CD4-positive, alpha-beta T cell treated with Interferon alpha-2 for 1 hour (primary cell): ENCODE results near the gene DGKQ.

Source experiments
- DNase-seq, 2 donors: peaks; one replicate each; pipeline ENCODE4 v3.0.0-alpha.2; 2020 to 2022

Gene DGKQ

DNA sequence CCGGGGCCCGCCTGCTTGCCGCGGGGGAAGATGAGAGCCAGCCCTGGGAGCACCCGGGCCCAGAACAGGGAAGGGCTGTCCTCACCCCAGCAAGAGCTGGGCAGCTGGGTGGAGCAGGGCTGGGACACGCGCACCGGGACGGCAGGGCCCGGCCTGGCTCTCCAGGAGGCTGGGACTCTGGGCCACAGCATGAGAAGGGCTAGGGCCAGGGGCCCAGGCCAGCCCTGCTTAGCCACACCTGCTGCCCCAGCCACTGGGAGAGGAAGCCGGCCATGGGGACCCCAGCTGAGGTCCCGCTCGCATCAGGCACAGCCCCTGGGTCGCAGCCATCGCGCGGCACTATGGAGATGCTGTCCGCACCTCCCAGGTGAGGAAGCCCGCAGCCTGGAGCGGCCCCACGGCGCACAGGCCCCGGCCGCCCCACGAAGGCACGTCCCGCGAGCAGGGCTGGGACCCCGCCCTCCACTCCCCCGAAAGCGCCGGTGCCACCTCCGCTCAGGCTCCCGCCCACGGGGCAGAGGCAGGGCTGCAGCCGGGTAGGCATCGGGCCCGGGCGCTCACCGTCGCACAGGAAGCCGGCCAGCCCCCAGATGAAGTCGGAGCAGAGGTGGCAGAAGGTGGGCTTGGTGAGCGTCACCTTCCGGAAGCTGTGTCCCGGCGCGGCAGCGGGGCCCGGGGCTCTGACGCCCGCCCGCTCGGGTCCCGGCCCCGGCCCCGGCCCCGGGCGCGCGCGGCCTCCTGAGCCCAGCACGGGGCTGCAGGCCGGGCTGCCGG is 531 bp downstream of the DGKQ start:
- DNase-seq, result peak; percentile 43 to 68

- DNase-seq, result no peak
Measured at GRCh38 chr4:971666-972500, 1.5 kb downstream of the DGKQ start.

DNA sequence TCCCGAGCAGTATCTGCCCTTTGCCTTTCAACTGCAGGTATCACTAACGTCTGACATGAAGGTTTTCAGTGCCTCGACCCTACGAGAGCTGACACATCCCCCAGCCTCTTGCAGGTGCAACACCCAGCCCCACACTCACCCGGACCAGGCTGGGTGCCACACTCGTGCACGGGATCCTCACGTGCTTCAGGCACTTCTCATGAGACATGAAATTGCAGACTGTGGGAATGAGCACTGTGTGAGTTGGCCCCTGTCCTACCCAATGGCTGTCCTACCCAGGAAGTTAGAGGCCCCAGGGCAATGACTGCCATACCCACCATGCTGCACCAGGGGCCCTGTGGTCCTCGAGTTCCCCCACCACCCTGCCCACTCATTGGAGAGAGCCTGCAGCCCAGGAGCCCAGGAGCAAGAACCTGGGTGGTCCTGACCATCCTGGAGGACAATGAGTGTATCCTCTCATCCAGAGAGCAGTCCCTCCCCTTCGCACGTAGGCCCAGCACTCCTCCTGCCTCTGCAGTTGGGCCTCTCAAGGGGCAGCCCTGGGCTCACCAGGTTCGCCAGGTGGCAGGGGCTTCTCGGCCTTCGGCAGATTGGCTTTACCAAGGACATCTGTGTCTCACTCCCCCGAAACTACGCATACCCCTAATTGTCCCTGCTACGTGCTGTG is 2.4 kb downstream of the DGKQ start:
- no peak for DNase-seq

- peak; percentile 63 to 78 for DNase-seq
Measured at GRCh38 chr4:970046-970745, 3.2 kb downstream of the DGKQ start.

DNA sequence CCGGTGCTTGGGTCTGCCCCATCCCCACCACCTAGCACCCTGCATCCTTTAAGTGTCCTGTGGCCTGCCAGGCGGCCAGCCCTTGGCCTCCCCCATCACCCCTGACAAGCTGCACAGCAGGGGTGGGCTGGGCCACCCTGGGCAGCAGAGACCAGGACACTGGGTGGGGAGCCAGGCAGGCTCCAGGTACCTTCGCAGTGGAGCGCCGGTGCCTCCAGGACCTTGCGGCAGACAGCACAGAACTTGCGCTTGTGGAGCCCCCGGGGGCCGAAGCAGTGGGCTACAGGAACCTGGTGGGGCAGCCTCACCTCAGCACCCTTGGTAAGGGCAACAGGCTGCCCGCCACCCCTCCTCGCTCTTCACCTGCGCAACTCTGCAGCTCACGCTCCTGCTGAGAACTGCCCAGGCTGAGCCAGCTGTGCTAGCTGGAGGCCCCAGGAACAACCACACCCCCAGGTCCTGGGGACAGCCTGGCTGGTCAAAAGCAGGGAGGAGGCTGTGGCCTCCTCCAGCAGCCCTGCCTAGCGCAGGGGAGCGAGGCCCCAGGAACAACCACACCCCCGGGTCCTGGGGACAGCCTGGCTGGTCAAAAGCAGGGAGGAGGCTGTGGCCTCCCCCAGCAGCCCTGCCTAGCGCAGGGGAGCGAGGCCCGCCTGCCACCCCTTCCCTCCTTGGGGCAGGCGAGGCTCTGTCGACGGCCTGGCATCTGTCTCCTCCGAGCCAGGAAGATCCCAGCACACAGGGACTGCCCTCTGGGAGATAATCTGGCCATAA is 4.6 kb downstream of the DGKQ start:
- no peak for DNase-seq

DNA sequence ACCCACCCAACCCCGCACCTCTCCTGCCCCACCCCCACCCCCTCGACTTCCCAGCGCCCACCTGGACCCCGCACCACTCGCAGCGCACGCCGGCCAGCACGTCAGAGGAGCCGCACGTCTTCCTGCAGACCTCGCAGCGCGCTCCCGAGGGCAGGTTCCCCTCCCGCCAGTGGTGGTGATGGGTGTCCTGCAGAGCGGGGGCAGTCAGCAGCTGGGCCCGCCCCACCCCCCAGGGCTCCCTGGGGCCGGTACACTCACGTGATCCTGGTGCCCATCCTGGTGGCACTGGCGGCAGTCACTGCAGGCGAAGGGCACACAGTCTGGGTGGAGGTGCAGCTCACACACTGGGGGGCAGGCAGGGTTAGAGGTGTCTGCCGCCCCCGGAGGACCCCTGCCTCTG is 5.1 kb downstream of the DGKQ start:
- no peak for DNase-seq

DNA sequence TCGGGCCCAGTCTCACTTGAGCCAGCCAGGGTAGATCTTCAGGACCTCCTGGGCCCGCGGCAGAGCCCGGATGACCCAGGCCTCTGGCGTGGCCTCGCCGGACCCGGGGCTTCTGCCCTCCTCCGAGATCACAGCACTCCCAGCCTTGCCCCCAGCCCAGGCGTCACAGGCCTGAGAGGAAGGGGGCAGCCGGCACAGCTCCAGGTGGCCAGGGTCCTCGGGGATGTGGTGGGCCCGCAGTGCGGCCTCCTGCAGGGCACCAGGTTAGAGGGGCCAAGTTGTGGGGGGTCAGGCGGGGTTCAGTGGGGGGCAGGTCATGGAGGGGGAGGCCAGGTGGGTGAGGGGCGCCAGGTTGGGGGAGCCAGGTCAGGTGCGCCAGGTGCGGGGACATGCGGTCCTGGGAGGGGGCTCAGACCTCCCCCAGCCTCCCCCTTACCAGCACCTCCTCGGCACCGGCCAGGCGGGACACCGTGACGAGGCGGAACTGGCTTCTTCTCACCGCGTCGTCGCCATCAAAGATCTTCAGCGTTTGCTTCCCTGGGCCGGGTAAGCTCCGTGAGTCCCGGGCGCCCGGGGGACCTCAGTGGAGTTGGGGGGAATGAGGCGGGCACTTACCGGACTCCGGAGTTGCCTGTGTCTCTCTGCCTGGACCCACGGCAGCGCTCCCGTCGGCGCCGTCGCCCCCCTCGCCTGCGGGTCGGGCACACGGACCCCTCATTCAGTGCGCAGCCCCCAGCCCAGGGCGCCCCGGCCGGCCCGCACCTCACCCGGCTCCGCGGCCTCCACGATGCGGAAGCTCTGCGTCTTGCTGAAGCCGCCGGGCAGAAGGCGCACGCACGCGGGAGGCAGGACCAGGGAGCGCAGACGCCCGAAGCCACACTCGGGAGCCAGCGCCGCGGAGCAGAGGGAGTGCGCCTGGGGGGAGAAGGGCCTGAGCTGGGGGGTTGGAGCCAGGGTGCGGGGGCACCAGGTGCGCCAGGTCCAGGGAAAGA is 6.0 kb downstream of the DGKQ start:
- DNase-seq, result no peak

DNA sequence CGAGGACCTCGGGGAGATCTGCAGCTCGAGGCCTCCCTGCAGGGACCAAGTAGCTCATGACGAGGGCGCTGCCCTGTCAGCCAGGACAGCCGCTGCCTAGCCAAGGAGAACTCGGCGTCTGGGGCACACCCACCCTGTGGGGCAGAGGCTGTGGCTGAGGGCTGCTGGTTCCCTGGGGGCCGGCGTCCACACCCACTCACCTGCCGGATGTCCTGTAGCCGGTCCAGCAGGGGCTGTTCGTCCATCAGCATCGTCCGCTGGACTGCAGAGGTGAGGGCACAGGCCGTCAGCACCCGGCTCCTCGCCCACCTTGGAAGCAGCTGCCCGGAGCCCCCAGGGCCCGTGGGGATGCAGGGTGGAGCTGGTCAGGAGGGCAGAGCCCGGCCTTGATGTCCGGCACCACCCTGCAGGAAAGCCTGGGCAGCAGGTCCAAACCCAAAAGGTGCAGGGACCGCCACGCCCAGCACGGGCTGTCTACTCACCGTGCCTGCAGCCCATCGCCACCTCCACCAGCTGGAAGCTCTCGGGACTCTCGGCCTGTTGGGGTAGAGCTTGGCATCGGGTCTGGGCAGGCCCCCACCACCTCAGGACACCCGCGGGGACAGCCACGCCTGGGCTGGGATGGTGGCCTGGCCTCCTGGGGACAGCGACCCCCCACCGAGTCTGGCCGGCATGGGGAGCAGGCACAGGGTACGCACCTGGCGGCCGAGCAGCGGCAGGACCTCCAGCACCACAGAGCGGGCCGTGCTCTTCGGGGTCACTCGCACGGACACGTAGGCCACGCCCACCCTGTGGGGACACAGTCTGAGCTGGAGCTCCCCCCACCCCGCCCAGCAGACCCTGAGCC is 6.9 kb downstream of the DGKQ start:
- DNase-seq, result no peak

DNA sequence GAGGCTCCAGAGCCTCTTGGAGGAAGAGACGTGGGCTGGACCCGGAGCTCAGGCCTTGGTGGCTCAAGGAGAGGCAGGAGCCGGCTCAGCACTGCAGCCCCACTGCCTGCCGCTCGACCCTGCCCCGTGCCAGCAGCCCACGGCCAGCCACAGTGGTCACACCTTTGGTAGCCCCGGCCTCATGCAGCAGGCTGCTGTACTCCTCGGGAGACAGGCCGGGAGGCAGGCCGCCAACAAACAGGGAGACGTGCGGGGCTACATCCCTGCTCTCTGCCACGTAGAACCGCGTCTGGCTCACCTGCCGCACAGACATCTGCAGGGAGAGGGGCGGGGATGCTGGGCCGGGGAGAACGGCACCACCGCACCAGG is 7.6 kb downstream of the DGKQ start:
- no peak for DNase-seq

DNA sequence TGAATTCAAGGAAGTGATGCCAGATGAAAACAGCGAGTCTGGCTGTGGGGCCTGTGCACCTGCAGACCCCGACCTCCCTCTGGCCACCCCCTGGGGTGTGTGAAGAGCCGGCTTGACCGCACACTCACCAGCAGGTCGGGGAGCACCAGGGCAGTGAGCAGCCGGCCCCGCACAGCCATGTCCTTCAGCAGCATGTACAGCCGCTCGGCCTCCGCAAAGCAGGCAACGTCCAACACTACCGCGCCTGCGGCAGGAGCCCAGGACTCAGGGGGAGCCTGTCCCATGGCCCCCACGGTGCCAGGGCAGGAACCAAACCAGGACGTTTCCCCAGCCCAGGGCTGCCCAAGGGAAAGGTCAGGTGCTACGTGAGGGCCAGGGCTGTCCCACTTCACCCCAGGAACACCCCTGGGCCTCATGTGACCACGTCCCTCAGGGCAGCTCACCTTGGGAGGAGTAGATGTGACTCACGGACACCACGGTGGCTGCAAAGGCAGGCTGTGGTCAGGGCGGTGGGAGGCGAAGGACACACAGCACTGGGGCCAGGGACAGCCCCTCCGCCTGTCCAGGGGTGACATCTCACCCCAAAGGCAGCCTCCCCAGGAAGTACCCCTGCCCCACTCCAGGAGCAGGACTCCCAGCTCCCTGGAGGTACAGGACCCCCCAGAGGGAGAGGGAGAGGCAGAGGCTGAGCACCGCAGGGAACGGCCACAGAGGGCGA is 8.2 kb downstream of the DGKQ start:
- no peak for DNase-seq

- no peak for DNase-seq
Measured at GRCh38 chr4:964346-965025, 8.9 kb downstream of the DGKQ start.

GRCh38 chr4:963276-964225 is 9.8 kb downstream of the DGKQ start:
- DNase-seq, result no peak

DNA sequence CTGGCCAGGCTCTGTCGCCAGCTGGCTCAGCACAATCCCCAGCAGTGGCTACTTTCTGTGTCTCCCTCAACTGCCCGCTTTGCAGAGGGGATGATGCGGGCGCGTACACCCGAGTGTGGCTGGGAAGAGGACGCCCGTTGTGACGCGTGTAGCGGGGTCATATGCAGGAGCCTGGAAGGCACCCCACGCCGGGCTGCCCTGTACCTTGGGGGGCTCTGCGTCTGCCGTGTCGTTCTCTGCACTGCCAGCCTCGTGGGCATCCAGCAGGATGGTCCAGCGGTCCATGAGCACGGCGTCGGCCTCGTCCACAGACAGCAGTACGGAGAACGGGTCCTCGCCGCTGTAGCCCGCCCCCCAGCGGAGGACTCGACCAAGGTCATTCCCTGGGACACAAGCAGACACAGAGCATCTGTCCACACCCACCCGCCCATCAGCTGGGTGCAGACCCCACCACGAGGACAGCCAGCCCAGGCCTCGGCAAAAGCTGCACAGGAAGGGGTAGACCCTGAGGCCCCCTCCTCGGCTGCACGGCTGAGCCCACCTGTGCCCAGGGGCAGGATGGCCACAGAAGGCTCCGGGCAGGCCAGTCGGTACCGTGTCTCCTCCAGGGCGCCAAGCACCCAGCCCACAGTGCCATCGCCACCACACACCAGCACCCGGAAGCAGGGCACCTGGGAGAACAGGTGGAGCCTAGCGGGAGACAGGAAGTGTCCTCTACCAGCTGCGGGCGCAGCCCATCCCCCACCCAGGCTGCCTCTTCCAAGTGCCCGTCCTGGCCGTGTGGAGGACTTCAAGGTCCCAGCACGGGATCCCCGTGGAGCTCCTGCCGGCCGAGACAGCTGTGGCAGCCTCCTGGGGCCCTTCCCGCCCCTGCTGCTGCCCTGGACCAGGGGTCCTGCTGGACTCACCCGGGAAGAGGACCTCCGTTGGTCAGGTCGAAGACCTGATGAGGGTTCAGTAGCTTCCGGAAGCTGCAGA is 10.8 kb downstream of the DGKQ start:
- DNase-seq, result no peak

DNA sequence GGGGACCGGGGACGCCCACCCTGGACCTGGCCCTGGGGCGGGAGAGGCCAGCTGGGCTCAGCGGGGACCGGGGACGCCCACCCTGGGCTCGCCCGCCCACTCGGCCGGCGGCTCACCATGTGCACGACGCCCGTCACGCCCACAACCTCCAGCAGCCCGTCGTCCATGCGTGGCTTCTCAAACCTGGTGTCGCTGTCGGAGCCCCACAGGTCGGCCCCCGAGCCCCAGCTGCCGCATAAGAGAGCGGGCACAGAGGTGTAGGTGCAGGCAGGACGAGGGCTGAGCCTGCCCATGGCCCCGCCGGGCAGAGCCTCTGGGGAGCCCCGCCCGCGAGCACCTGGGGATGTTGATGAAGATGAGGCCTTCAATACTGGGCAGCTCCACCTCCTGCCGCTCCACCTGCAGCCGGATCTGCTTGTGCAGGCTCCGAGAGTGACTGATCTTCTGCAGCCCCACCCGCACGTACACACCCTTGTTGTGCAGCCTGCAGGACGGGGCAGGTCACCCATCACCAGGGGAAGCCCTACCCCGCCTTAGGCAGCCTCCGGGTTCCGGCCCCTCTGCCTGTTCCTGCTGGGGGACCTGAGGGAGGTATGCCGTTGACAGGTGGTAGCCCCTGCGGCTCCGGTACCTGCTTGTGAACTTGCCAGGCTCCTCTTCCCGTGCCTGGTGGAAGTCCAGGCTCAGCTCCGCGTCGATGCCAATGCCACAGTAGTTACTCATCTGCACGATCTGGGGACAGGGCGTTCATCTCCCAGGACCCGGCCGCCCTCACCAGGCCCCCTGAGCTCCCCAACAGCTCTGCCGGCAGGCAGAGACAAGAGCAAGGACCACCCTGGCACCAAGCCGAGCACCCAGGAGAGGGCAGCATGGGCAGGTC is 11.8 kb downstream of the DGKQ start:
- no peak for DNase-seq

DNA sequence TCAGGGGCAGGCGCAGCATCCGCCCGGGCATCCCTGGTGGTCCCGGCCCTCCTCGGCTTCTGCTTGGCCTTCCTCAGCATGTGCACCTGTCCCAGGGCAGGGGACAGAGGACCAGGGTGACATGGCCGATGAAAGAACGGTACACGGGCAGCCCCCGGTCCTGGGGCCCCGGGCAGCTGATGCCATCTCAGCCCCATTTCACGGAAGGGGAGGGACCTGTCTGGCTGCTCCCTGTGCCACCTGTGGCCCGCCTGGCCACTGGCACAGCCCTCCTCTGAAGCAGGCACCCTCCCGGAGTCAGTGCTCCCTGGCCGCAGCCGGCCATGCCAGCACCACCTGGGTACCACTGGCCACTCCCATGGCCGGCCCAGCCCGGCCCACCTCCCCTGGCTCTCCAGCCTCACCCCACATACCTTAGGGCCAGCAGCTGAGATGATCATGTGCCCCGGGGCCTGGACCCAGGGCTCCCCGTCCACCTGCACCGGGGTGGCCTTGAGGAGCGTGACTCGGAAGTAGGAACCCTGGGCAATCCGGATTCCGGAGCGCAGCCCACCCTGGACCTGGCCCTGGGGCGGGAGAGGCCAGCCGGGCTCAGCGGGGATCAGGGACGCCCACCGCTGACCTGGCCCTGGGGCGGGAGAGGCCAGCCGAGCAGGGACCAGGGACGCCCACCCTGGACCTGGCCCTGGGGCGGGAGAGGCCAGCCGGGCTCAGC is 12.6 kb downstream of the DGKQ start:
- DNase-seq, result no peak
